Hematopoietic multipotent progenitor cell treated with erythropoietin and hydrocortisone succinate and interleukin-3 and kit ligand, for 4 days (in vitro differentiated cells): ENCODE data around the gene MESD.

Source experiments
- DNase-seq: peaks from one replicate; pipeline ENCODE4 v3.0.0-alpha.2; 2015

The MESD gene

GRCh38 chr15:81014446-81015093, 25.0 kb upstream of the MESD start:
- DNase-seq = no peak

- DNase-seq = no peak
Observed at GRCh38 chr15:81013396-81013929, 23.8 kb upstream of the MESD start.

GRCh38 chr15:81012588-81012987, 23.0 kb upstream of the MESD start:
- DNase-seq = no peak

GRCh38 chr15:81011593-81011992, 22.0 kb upstream of the MESD start:
- DNase-seq = no peak

- DNase-seq = no peak
Observed at GRCh38 chr15:81010086-81010485, 20.5 kb upstream of the MESD start.

GRCh38 chr15:81008312-81008711, 18.7 kb upstream of the MESD start:
- no peak for DNase-seq

GRCh38 chr15:81007428-81008064, 17.9 kb upstream of the MESD start:
- DNase-seq = no peak

GRCh38 chr15:81006124-81006523, 16.5 kb upstream of the MESD start:
- DNase-seq = no peak

- DNase-seq = no peak
Observed at GRCh38 chr15:81003097-81003350, 13.4 kb upstream of the MESD start.

GRCh38 chr15:81002331-81003096, 12.9 kb upstream of the MESD start:
- DNase-seq = no peak

- DNase-seq = no peak
Observed at GRCh38 chr15:81002009-81002330, 12.4 kb upstream of the MESD start.

- peak; percentile 64 for DNase-seq
Observed at GRCh38 chr15:81001152-81002008, 11.8 kb upstream of the MESD start.

GRCh38 chr15:81000624-81001151, 11.1 kb upstream of the MESD start, which contains the start of gene TLNRD1:
TLNRD1 (plus strand) TSS chr15:81000923; CDS start chr15:81002272, 1,349 bp downstream.
- peak; percentile 95 for DNase-seq

GRCh38 chr15:81000144-81000623, 10.6 kb upstream of the MESD start:
- peak; percentile 34 for DNase-seq

- DNase-seq = peak; percentile 55
Observed at GRCh38 chr15:80999623-81000036, 10.0 kb upstream of the MESD start.

GRCh38 chr15:80998251-80998650, 8.6 kb upstream of the MESD start:
- DNase-seq = peak; percentile 20

- no peak for DNase-seq
Observed at GRCh38 chr15:80997692-80998091, 8.1 kb upstream of the MESD start.

- DNase-seq = peak; percentile 60
Observed at GRCh38 chr15:80996247-80996646, 6.6 kb upstream of the MESD start.

- DNase-seq = no peak
Observed at GRCh38 chr15:80992441-80992840, 2.8 kb upstream of the MESD start.

- DNase-seq = no peak
Observed at GRCh38 chr15:80992006-80992405, 2.4 kb upstream of the MESD start.

GRCh38 chr15:80991421-80991820, 1.8 kb upstream of the MESD start:
- peak; percentile 84 for DNase-seq

- no peak for DNase-seq
Observed at GRCh38 chr15:80990955-80991354, 1.3 kb upstream of the MESD start.

GRCh38 chr15:80989081-80989517, 520 bp downstream of the MESD start:
- DNase-seq = peak; percentile 32
